Measurements from ENCODE around the gene CHST12.

CHST12 gene

GRCh38 chr7:2441430-2442058, 38.1 kb downstream of the CHST12 start:
- Histone ChIP-seq H3K27ac (replicated peaks) (no peak overlapping the region), H3K4me3 (replicated peaks; ENCODE audit: insufficient read depth, low read length) (no peak overlapping the region), H3K27me3 (ENCODE audit: insufficient read depth, poor library complexity, severe bottlenecking) (no peaks in the 10 kb centered on the region)
- no peak for TF ChIP-seq POLR2AphosphoS5 (IDR thresholded peaks at IDR 0.05; ENCODE audit: low read depth)
- TF ChIP-seq SPI1 (IDR thresholded peaks at IDR 0.05; ENCODE audit: borderline replicate concordance, low read depth), result peak; percentile 77
- TF ChIP-seq REST (IDR thresholded peaks at IDR 0.05; ENCODE audit: insufficient replicate concordance, low read depth), result no peak
- no peak for TF ChIP-seq CTCF (IDR thresholded peaks at IDR 0.05; ENCODE audit: insufficient read depth, low read length)
- TF ChIP-seq GABPA (IDR thresholded peaks at IDR 0.05; ENCODE audit: low read depth), result no peak
- peak in 1 of 2 experiments; percentile 20 for DNase-seq (ENCODE audit: low read depth in 1 of 2, low spot score in 1 of 2)

GRCh38 chr7:2443491-2443890, 40.1 kb downstream of the CHST12 start:
- no peak overlapping the region for H3K27ac ChIP-seq (replicated peaks)
- no peak overlapping the region for H3K4me3 ChIP-seq (replicated peaks; ENCODE audit: insufficient read depth, low read length)
- H3K27me3 ChIP-seq (ENCODE audit: insufficient read depth, poor library complexity, severe bottlenecking), result no peaks in the 10 kb centered on the region
- DNase-seq (ENCODE audit: low read depth in 1 of 2, low spot score in 1 of 2), result no peak
- TF ChIP-seq SPI1 (IDR thresholded peaks at IDR 0.05; ENCODE audit: borderline replicate concordance, low read depth) (no peak), POLR2AphosphoS5 (IDR thresholded peaks at IDR 0.05; ENCODE audit: low read depth) (no peak), REST (IDR thresholded peaks at IDR 0.05; ENCODE audit: insufficient replicate concordance, low read depth) (no peak), CTCF (IDR thresholded peaks at IDR 0.05; ENCODE audit: insufficient read depth, low read length) (no peak), GABPA (IDR thresholded peaks at IDR 0.05; ENCODE audit: low read depth) (no peak)

GRCh38 chr7:2444476-2444875, 41.1 kb downstream of the CHST12 start:
- no peak for DNase-seq (ENCODE audit: low read depth in 1 of 2, low spot score in 1 of 2)
- no peak overlapping the region for H3K4me3 ChIP-seq (replicated peaks; ENCODE audit: insufficient read depth, low read length)
- no peak overlapping the region for H3K27ac ChIP-seq (replicated peaks)
- TF ChIP-seq CTCF (IDR thresholded peaks at IDR 0.05; ENCODE audit: insufficient read depth, low read length) (no peak), GABPA (IDR thresholded peaks at IDR 0.05; ENCODE audit: low read depth) (no peak), REST (IDR thresholded peaks at IDR 0.05; ENCODE audit: insufficient replicate concordance, low read depth) (no peak), POLR2AphosphoS5 (IDR thresholded peaks at IDR 0.05; ENCODE audit: low read depth) (no peak), SPI1 (IDR thresholded peaks at IDR 0.05; ENCODE audit: borderline replicate concordance, low read depth) (no peak)
- H3K27me3 ChIP-seq (ENCODE audit: insufficient read depth, poor library complexity, severe bottlenecking), result no peaks in the 10 kb centered on the region
